Activated CD4-positive, alpha-beta T cell treated with anti-CD3 and anti-CD28 coated beads, Interleukin-2, amount 50 U/mL, for 48 hours (primary cell): Measurements from ENCODE around the gene RFLNA.
"Not testable (repeated sequence)": the region's sequence is repeated elsewhere in the genome, so short reads cannot be mapped to it uniquely, and the experiment has no call there.

ENCODE experiments used
- DNase-seq, 2 experiments: peaks; one replicate each; pipeline ENCODE4 v3.0.0-alpha.2; 2020

The RFLNA gene

DNA sequence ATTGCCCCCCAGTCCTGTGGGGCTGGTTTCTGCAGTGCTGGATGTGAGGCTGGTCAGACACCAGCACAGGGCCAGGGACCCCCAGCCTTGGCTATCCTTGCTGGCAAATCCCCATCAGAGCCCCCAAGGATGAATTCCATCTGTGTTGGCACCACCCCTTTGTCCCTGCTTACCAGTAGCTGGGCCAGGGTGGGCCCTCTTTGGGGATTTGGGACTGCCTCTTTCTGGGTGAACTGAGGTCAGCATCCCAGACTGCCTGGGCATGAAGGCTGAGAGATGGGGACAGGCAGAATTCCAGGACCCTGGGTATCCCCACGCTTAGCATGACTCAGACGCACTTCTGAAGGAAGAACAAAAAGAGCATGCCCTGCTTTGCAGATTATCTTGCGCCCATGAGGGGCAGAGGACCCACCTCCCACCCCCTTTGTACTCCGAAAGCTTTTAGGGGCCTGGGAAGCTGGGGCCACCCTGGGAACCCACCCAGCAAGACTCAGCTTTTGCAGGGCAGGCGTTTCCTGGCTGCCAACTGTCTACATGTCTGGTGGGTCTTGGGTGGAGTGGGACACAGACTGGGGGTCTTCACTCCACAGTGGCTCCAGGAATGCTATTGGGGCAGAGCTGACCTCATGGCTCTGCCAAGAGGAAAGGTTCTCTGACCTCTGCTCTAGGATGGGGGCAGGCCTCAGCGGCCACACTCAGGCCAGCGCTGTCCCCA is 26.8 kb downstream of the RFLNA start:
- DNase-seq = no peak

DNA sequence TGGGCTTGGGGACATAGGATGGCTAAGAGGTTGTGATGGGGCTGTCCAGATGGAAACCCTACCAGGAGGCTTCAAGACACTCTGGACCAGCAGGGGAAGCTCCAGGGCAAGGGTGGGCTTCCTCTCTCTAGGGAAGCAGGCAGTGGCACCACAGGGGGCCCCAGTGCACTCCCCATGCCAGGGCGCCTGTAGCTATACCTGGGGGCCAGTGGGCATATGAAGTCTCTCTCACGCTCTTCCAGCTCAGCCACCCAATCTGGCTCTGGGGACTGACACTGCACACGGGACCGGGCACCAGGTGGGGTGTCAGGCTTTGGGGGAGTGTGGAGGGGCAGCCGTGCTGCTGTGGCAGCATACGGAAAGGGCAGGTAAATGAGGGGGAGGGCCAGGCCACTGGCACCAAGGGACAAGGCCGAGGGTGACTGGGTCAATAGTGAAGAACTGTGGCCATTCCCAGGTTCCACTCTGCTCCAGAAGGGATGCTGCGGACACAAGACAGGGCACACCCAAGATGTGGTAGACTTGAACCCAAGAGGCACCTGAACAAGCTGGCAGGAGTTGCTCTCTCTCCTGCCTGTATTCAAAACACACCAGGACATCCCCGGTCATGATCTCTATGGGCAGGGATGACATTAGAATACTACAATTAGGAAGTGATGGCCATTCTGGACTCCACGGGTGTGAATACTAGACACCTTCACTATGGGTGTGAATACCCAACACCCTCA is 27.5 kb downstream of the RFLNA start:
- no peak for DNase-seq

DNA sequence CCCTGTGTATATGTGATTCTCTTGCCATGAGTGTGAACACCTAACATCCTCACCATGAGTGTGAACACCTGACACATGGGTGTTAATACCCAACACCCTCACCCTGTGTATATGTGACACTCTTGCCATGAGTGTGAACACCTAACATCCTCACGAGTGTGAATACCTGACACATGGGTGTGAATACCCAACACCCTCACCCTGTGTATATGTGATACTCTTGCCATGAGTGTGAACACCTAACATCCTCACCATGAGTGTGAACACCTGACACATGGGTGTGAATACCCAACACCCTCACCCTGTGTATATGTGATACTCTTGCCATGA is 28.1 kb downstream of the RFLNA start:
- not testable (repeated sequence) for DNase-seq

DNA sequence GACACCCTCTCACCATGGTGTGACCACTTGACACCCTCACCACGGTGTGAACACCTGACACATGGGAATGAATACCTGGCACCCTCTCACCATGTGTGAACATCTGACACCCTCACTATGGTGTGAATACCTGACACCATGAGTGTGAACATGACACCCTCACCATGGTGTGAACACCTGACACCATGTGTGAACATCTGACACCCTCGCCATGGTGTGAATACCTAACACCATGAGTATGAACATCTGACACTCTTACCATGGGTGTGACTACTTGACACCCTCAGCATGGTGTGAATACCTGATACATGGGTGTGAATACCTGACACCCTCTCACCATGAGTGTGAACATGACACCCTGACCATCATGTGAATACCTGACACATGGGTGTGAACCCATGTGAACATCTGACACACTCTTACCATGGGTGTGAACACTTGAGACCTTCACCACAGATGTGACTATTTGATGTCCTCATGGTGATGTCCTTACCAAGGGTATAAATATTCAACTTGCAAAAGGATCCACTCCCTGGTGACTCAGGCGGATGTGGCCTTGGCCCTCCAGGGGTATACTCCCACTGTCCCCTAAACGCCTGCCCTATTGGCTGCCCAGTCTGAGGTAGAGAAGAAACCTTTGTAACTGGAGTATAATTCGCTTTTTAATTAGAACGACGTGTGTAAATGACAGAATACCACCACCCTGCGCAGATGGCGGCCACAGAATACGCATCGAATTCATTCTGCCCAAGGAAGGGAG is 29.1 kb downstream of the RFLNA start:
- DNase-seq = no peak

DNA sequence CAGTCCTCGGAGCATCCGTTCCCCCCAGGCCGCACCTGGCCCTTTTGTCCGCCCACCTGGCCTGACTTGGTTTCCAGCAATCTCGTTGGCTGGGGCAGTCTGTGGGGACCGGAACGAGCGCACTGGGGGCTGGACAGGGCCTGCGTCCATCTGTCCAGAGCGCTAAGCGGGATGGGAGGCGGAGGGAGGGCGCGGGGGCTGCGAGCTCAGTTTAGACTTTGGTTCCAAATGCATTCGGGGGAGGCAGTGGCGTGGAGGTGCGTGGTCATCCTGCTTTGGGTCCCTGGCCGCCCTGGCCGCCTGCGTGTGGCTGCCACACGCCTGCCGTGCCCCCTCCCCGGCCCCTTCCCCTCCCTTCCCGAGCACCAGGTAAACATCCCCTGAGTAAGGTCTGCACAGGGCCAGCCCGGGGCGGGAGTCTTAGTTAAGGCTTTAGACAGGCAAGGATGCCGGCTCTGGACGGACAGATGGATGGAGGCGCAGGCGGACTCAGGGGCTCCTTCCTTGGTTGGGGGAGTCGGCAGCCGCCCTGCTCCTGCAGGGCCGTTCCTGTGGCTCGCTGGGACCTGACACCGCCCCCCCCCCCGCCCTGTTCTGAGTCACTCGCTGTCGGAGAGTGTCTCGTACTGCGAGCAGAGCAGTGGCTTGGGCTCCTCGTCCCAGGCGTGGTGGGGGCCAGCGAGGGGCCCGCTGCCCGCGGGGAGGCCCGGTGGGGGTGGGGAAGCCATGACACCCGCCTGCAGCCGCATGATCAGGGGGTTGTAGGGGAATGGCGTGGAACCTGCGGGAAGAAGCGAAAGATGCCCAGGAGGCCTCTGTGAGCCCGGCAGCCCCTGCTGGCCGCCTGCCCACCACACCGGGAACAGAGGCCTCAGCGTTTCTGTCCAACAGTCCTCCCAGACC is 30.2 kb downstream of the RFLNA start:
- DNase-seq = no peak

DNA sequence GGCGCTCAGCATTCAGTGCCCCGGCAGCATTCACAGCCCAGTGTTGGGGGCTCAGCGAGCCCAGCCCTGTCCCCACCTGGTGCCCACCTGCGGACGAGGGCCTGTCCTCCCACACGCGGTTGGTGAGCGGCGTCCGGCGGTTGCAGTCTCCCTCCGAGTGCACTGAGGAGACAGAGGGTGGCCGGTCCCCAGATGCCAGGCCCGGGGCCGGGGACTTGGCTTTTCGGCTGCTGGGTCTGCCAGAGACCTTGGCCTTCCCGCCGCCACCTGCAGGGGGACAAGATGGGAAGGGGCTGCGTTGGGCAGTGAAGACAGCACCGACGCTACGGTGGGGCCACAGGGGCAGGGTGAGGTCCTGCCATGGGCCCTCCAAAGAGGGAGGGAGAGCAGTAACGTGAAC is 31.2 kb downstream of the RFLNA start:
- no peak for DNase-seq

DNA sequence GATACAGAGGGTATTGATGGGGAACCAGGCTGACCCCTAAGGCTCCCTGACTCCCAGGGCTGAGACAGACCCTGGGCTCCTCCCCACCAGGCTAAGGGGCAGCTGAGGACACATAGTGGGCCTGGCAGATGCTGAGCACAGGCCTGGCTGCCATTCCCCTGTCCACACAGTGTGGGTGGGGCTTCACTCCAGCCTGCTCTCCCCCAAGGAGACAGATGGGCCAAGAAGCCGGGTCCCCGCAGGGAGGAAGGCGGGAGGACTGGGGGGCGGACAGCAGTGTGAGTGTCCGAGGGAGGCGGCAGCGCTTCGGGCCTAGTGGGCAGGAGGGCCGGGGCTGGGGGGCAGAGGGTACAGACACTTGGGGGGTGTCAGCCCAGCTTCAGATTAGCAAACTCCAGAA is 32.0 kb downstream of the RFLNA start:
- DNase-seq = no peak

DNA sequence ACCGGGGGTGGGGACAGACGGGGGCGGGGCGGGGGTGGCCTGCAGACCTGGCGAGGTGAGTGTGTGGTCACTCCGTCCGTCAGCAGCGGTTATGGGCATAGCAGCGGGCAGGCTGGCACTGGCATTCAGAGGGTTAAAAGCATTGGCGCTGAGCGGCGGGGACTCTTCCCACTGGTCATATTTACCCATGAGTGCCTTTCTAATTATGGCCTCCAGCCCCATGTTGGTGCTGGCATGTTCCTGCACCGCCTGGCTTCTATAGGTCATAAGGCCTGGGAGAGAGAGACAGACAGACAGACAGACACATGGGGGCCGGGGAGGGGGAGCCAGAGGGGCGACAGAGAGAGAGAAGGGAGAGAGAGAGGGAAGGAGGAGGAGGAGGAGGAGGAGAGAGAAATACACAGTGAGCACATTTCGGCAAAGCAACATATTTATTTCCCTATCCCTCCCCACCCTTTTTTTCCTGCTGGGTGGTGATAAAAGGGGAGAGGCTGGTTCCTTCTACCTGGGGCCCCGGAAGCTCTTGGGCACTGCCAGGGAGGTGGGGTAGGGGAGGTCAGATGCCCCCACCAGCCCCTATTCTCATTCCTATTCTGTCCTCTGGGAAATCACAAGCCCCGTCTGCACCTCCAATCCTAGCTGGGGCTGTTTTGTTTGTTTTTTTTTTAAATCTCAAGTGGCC is 32.6 kb downstream of the RFLNA start:
- no peak for DNase-seq

DNA sequence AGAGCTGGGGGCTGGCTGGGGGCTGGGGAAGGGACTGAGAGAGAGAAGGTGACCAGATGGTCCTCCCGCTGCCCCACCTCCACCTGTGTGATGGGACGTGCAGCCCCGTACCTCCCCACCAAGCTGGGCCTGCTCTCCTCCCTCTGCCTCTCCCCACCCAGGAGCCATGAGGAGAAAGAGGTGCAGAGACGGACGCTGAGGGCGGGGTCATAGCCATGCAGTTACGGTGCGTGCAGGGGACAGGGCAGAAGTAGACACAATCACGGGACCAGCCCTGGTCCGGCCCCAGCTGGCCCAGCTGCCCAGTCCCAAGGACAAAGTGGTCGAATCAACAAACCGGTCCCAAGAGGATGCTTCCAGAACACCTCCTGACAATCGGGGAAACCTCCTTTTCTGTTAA is 33.2 kb downstream of the RFLNA start:
- DNase-seq = no peak

DNA sequence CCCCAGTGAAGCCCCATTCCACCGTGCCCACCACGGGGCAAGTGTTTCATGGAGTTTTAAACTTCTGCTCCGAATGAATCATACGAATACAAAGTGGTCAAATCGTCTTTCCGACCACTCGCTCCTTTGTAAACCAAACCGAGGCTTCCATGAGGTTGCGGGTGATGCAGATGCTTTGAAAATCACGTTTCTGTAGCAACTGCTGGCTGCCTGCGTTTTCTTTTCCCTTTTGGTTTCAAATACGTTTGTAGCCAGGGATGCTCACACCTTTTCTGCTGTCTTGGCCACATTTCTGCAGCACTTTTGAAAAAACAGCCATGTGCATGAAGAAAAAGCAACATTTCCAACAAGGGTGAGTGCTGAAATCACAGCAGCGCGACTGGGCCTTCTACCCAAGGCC is 33.7 kb downstream of the RFLNA start:
- DNase-seq = no peak

DNA sequence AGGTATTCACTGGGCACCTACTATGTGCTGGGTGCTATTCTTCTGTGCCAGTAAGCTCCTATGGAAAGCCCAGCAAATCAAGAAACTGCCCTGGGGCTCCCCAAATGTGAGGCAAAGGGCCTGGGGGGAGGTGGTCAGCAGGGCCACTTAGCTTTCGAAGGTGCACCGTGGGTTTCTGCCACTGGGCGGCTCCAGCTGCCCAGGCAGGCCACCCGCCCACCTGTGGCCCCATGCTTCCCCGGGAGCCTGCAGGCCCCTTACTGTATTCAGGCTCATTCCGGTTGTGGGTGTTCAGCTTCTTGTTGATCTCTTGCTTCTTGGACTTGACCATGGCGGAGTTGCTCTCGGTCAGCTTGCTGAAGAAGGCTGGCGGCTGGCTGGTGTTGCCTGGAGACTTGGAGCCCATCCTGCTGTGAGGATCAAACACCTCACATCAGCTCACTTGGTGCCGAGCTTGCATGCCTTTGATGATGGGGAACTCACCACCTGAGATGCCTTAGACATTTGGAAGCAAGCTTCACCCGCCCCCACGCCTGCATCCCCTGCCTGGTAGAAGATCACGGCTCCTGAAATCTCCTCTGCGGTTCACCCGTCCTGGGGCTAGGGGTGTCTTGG is 37.3 kb downstream of the RFLNA start:
- no peak for DNase-seq

DNA sequence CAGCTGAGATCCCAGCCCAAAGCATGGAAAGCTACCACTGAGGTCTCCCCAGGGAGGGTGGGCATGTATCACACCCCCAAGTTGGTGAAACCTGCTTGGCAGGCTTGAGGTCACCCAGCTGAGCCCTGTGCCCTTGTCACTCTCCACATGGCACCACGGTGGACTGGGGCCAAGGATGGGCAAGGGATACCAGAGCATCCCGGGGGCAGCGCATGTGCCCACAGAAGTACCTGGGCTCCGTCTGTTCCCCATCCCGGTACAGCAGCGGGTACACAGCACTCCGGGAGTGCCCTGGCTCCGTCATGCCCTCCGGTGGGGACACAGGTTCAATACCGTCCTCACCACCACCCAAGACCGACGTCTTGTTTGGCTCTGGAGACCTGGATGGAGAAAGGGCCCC is 38.0 kb downstream of the RFLNA start:
- no peak for DNase-seq

DNA sequence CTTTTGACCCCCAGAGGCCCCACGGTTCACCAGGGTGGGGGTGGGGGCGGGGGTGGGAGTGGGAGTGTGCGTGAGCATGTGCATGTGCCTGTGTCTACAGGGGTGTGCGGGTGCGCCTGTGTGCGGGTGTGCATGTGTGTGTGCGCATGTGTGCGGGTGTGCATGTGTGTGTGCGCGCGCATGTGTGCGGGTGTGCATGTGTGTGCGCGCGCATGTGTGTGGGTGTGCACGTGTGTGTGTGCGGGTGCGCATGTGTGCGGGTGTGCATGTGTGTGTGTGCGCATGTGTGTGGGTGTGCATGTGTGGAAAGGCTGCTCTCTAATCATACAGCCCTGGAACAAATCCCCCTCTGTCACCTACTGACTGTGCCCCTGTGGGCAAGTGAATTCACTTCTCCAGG is 38.8 kb downstream of the RFLNA start:
- DNase-seq = no peak

DNA sequence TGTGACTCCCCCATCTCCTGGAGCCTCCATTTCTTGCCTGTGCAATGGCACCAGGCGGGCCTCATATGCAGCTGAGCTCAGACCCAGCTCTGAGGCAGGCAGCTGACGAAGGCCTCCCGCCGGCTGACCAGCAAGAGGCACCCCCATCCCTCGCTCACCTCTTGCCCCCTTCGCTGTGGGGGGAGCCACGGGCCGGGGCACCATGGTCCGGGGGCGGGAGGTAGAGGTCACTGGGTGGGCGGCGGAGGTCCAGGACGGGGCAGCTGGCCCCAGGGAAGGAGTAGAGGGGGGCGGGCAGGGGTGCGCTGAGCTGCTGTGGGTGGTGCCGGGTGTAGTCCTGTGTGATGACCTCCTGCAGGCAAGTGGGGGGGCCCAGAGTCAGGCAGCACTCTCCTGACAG is 39.4 kb downstream of the RFLNA start:
- no peak for DNase-seq

DNA sequence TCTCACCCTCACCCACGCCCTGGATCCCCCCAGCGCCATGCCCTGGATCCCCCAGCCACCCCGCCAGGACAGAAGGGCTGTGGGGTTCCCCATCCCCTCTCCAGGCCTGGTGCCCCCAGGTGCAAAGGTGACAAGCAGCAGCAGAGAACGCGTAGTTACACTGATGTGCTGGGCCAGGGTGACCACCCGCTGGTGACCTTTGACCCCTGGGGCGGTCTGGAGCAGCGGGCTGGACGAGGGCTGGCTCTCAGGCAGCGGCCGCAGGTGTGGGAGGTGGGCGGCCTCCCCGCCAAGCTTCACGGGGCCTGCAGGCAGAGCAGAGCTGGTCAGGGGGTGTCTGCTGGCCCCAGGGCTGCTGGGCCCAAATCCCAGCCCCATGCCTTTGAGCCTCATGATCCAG is 40.1 kb downstream of the RFLNA start:
- DNase-seq = no peak

DNA sequence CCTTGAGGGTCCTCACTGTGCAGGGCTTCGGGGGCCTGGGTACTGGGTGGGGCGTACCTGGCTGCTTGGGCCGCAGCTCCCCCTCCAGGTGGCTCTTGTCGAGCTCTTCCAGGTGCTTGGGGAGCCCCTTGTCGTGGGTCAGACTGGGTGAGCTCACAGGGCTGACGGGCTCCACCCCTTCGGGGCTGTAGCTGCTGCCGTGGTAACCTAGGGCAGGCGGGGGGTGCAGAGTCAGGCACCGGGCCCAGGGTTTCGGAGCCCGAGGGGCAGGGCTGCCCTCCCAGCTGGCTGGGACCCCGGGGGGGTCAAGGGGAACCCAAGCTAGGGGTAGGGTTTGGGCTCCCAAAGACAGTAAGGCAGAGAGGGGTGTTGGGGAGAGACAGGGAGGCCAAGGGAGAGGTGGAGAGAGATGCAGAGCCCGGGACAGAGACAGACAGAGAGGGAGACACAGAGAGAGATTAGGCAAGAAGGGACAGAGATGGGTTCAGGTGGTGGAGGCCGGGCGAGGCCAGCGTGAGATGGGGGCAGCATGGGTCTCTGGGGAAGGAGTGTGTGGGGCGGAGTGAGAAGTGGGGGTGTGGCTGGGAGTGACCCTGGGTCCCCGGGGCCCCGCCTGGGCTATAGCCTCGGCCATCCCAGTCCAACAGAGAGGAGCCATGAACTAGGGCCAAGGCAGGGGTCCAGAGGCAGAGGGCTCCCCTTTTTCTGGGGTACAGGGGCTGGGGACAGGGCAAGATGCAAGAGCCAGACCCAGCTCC is 40.7 kb downstream of the RFLNA start:
- no peak for DNase-seq

DNA sequence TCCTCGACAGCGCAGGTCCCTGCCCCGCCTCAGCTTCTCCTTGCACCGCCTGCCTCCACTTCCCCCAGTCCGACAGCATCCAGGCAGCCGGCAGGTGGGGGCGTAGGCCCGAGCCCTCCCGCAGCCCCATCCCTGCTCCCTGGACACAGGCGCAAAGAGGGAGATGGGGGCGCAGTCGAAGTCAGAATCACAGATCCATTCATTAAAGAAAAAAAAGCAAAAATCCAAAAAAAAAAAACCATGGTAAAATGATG is 41.2 kb downstream of the RFLNA start:
- no peak for DNase-seq

DNA sequence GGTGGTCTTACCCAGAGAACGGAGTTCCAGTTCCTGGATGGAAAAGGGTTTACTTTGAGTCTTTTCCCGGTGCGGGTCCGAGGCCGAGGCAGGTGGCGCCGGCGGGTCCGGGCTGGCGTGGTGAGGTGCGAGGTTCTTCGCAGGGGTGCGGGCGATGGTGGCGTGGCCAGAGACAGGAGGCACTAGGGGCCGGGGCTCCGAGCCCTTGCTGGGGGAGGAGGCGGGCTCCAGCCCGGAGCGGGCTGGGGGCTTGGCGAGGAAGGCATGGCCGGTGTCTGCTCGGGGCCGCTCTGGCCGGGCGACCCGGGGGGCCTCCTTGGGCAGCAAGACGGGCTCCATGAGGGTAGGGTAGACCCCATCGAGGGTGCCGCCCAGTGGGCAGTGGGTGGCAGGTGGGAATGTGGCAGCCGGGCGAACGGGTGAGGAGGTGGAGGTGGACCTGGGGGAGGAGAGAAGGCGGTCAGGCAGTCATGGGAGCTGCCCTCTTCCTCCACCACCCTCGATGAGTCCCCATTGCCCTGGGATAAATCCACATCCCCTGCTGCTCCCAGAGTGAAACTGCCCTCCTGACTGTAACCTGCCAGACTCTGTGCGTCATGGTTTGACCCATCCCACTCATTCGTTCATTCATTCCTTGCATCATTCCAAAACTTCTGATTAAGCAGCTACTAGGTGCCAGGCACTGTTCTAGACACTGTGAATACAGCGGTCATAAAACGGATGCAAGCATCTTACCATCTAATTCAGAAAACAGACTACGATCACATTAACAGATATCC is 42.0 kb downstream of the RFLNA start:
- no peak for DNase-seq

DNA sequence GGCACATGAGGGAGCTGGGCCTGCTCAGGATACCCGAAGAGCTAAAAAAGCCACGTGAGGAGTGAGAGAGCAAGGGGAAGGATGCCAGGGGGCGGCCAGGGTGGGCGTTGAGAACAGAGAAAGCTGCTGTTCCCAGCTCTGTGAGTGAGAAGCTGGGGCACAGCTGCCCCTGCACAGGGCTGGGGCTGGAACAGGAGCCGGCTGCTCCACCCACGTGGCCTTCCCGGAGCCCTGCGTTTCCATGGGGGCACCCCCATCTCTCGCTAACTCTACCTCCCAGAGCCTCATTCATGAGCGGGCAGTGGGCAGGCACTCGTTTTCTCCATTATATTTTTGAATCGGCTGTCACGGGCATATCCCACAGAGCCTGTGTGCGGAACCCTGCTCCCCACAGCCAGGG is 42.7 kb downstream of the RFLNA start:
- DNase-seq = no peak

DNA sequence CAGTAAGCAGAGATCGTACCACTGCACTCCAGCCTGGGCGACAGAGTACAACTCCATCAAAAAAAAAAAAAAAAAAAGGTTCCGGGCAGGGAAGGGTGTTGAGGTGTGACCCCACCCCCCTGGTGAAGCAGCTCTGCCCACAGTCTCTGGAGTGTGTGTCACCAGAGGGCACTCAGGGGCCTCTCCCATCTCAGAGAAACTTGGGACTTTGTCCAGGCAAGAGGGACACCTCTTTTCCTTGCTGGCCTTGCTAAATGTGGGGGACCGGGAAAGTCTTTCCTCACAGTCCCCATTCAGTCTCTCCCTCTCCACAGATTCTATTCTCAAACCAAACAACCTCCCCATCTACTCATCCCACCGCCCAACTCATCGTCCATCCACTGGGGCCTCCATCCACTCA is 43.6 kb downstream of the RFLNA start:
- no peak for DNase-seq
